ENCODE results near the gene KPTN.

Gene KPTN

GRCh38 chr19:47471381-47471732 lies 12.7 kb downstream of the KPTN start:
- in situ Hi-C loops (cut with HindIII; ENCODE audit: low sequenced_read_pairs), result no loop called here

- in situ Hi-C loops (cut with HindIII; ENCODE audit: low sequenced_read_pairs), result no loop called here
Observed at GRCh38 chr19:47470447-47471195, 13.4 kb downstream of the KPTN start.

DNA sequence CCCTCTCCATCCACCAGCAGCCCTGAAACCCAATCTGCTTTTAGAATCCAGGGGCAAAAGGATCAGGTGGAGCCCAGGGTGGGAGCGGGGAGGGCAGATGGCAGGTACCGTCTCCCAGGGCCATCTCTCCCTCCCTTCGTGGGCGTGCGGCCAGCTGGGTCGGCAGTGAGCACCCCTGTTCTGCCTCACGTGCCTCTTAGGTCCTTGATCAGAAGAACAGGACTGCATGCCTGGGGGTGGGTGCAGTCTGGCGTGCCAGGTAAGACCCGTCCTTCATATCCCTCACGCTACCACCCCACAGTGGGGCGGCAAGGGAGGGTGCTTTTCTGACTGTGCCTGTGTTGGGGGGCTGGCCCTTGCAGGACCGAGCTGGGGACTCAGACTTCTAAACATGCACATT lies 14.3 kb downstream of the KPTN start:
- in situ Hi-C loops (cut with HindIII; ENCODE audit: low sequenced_read_pairs), result no loop called here

DNA sequence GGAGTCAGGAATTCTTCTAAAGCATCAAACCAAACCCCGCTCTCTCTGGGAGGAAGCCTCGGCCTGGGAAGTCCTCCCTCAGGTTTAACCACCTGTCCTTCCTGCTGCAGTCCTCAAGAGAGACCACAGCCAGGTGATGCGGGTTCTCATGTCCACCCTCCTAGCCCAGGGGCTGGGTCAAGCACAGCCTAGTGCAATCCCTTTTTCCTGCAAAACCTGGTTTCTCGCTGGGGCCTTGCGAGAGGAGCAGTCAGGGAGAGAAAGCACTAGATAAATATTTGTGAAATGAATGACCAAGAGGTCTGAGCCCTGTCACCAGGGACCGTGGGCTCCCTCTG lies 14.7 kb downstream of the KPTN start:
- in situ Hi-C loops (cut with HindIII; ENCODE audit: low sequenced_read_pairs), result no loop called here

DNA sequence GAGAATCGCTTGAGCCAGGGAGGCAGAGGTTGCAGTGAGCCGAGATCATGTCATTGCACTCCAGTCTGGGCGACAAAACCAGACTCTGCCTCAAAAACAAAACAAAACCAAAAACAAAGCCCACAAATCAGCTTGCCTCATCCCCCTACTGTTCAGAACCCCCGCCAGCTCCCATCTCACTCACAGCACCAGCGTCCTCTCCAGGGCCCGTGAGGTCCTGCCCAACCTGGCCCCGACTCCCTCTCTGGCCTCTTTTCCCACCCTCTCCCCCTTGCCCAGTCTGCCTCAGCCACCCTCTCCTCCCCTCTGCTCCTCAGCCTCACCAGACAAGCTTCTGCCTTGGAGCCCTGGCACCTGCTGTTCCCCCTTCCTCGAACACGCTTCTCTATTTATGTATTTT lies 16.1 kb downstream of the KPTN start:
- in situ Hi-C loops (cut with HindIII; ENCODE audit: low sequenced_read_pairs), result no loop called here

DNA sequence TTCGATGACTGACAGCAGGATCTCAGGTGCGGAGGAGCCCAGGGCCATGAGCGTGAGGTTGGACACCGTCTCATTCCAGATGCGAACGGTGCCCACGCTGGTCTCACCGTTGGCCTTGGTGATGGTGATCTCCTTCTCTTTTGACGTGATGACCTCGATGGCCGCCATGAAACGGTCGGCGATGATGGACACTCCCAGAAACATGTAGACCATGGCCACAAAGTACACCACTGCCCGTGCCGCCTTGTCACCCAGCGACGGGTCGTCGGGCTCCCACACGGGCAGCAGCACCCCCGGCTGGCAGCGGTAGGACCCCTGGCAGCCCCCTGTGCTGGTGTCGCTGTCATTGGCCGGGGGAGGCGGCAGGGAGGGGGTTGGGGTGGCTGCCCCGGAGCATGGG lies 18.1 kb downstream of the KPTN start:
- in situ Hi-C loops (cut with HindIII; ENCODE audit: low sequenced_read_pairs), result no loop called here

- in situ Hi-C loops (cut with HindIII; ENCODE audit: low sequenced_read_pairs), result no loop called here
Observed at GRCh38 chr19:47464675-47465419, 19.2 kb downstream of the KPTN start.

- in situ Hi-C loops (cut with HindIII; ENCODE audit: low sequenced_read_pairs), result no loop called here
Observed at GRCh38 chr19:47461876-47462275, 22.1 kb downstream of the KPTN start.

- in situ Hi-C loops (cut with HindIII; ENCODE audit: low sequenced_read_pairs), result no loop called here
Observed at GRCh38 chr19:47459477-47459876, 24.5 kb downstream of the KPTN start.

- in situ Hi-C loops (cut with HindIII; ENCODE audit: low sequenced_read_pairs), result no loop called here
Observed at GRCh38 chr19:47458672-47459071, 25.3 kb downstream of the KPTN start.

GRCh38 chr19:47456721-47457474 lies 27.1 kb downstream of the KPTN start:
- in situ Hi-C loops (cut with HindIII; ENCODE audit: low sequenced_read_pairs), result no loop called here

DNA sequence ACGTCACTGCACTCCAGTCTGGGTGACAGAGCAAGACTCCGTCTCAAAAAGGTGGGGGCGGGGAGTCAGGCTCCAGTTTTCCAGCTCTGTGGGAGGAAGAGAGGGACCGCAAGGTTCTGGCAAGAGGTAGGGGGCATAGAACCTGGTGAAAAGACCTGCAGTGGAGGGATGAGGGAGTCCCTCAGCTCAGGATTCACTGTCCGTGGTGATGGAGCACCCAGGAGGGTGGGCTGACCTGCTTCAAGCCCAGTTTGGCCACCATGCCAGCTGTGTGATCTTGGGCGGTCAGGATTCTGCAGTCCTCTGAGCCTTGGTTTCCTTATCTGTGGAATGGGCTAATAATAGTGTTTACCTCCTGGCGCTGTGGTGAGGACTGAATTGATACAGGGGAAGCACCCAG lies 33.5 kb downstream of the KPTN start:
- in situ Hi-C loops (cut with HindIII; ENCODE audit: low sequenced_read_pairs), result no loop called here

DNA sequence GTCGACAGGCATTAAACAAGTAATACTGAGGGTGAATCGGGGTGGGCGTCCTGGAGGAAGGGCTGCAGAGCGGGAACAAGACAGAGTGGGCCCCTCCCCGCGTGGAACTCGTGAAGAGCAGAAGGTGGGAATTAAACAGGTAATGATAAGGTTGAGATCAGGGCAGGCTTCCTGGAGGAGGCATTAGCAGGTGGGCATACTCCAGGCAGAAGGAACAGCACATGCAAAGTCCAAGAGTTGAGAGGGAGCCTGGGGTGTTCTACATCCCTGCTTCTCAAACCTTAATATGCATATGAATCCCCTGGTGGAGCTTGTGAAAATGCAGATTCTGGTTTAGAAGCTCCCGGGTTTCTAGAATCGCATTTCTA lies 35.7 kb downstream of the KPTN start:
- in situ Hi-C loops (cut with HindIII; ENCODE audit: low sequenced_read_pairs), result no loop called here

DNA sequence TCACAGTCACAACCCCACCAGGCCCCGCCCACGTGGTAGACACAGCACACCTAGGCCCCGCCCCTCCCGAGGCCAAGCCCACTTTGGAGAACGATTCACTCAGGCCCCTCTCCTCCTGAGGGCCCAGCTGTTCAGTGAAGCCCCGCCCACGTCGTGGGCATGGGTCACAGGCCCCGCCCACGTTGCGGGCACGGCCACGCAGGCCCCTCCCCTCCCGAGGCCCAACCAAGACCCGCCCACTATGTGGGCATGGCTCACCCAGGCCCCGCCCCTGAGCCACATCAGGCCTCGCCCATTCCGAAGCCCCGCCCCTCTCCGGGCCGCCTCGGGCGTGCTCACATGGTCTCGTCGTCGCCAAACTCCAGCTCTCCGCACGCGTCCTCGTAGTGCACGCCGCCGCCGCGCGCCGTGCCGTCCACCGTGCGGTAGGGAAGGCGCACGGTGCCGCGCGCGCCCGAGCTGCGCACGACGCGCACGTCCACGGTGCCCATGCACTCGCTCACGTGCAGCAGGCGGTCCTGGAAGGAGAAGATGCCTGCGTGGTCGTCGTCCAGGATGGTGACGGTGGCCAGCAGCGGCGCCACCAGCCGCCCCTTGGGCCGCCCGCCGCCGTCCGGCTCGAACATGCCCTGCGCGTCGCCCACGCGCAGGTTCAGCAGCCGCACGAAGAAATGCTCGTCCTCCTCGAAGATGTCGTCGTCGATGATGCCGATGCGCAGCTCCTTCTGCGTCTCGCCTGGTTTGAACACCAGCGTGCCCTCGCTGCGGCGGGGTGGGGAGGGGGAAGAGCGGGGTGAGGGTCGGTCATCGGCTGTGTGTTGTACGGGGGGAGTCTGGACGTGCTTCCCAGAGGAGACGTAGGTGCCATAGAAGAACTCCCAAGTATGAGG lies 36.3 kb downstream of the KPTN start:
- in situ Hi-C loops (cut with HindIII; ENCODE audit: low sequenced_read_pairs), result no loop called here

- in situ Hi-C loops (cut with HindIII; ENCODE audit: low sequenced_read_pairs), result no loop called here
Observed at GRCh38 chr19:47446534-47447469, 37.2 kb downstream of the KPTN start.

DNA sequence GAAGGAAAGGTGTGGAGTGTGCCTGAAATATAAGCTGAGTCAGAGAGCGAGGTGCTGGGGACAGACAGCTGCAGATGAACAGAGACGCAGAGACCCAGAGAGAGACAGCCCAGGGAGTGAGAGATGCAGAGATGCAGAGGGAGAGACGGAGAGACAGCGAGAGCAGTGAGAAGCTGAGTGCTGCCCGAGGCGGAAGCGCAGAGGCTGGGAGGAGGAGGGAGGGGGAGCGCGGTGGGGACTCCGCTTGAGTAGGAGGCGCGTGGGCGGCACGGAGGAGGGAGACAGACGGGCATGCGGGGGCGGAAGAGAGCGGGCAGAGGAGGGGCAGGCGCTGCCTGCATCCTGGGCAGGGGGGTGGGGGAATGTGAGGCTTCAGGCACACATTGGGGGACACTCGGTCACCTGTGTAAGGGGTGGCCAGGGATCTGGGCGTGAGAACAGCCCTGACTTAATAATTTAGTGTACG lies 38.0 kb downstream of the KPTN start:
- in situ Hi-C loops (cut with HindIII; ENCODE audit: low sequenced_read_pairs), result no loop called here

DNA sequence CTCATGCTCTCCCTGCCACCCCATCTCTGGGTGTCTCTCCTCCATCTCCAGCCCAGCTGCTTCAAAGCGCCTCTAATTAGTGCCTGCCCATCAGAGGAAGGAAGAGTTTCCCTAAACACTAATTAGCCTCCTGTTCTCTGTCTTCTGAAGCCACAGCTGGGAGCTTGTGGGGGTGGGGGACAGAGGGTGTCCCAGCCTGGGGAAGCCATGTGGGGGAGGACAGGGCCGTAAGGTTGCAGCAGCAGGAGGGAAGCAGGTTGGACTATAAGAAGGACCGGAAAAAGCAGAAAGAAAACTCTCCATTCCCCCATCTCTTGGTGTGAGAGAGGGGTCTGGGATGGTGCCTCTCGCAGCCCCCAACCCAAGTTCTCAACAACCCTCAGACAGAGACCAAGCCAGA lies 38.5 kb downstream of the KPTN start:
- in situ Hi-C loops (cut with HindIII; ENCODE audit: low sequenced_read_pairs), result no loop called here

DNA sequence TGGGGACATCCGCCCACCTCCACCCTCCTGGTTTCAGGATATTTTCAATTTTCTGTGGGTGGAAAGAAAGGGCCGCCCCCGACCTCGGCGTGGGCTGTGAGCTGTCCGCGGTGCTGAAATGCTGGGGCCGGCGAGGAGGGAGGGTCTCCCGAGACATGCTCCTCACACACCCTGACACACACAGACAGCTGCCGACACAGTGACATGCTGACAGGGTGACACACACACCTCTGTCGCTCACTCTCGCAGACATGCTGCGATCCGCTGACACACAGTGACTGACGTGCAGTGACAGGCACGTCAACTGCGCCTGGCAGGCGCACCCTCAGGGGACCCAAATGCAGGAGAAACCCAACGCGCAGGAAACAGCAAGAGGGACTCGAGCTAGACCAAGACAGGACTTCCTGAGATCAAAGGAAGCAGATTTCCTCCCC lies 39.6 kb downstream of the KPTN start:
- in situ Hi-C loops (cut with HindIII; ENCODE audit: low sequenced_read_pairs), result no loop called here

- in situ Hi-C loops (cut with HindIII; ENCODE audit: low sequenced_read_pairs), result no loop called here
Observed at GRCh38 chr19:47443331-47443730, 40.7 kb downstream of the KPTN start.

DNA sequence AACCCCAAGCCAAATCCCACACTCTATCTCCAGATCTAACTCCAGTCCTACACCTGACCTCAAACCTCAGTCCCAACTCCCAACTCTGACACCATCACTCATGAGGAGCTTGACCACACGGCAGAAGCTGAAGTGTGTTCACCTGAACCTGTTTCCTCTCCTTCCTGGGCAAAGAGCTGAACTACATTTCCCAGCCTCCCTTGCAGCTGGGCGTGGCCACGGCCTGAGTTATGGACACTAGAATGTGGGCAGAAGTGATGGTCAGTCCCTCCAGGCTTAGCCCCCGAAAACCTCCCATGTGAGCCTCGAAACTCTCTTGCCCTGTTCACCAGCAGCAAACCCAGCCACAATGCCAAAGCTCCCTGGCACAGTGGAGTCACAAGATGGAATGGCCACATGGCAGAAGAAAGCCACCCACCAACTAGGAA lies 45.2 kb downstream of the KPTN start:
- in situ Hi-C loops (cut with HindIII; ENCODE audit: low sequenced_read_pairs), result no loop called here
